ENCODE data around the gene CXCL1.
"Not testable (repeated sequence)": the region's sequence is repeated elsewhere in the genome, so short reads cannot be mapped to it uniquely, and the experiment has no call there.

Gene CXCL1

GRCh38 chr4:73871511-73872310, 2.5 kb downstream of the CXCL1 start:
- in situ Hi-C loops (cut with HindIII; ENCODE audit: low sequenced_read_pairs) = no loop called here

DNA sequence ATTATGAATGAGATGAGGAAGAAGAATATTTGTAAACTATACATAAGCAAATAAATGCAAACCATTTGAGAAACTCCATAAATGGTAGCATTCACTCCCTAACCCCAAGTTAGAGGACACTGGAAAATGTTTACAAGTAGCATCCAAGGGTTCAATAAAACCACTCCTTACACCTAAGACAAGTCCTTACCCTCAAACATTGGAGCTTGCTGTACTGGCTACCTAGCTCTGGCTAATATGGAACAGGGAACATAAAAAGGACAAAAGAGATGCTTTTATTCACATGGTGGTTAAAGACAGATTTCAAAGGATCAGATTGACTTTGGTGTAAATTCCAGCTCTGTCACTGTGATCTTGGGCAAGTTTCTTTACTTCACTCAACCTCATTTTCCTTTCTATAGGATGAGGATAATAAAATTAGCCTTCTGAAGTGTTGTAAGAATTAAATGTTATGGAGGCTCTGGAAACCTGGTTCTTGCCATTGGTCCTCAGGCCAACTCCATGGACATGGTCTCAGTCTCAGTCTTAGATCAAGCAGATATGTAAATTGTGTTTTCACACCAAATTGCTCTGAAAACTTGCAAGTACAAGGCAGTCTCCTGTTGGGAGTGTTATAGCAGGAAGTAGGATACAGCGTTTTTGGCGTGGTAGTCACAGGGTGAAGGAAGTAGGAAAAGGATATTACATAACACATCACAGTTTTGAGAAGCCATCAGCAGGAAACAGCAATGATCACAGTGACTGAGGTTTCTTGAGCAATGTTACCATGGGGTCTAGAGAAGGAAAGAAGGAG, 3.3 kb downstream of the CXCL1 start:
- in situ Hi-C loops (cut with HindIII; ENCODE audit: low sequenced_read_pairs) = no loop called here

DNA sequence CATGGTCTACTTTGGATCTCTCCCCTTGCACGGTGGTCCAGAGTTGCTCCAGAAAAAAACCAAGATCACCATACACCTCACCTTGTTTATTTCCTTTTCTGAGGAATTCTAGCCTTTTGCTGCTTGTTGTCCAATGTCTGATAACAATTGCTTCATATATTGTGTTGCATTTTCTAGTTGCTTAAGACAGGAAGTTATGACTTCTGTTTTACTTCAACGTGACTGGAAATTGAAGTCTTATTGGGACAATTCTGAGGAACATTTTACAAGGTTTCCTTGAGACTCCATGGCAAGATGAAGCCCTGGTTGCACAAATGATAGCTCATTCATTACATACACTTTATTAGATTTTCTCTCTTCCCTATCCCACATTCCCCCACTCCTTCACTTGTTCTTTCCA, 5.2 kb downstream of the CXCL1 start:
- in situ Hi-C loops (cut with HindIII; ENCODE audit: low sequenced_read_pairs) = no loop called here

GRCh38 chr4:73875401-73875800, 6.2 kb downstream of the CXCL1 start:
- in situ Hi-C loops (cut with HindIII; ENCODE audit: low sequenced_read_pairs) = no loop called here

DNA sequence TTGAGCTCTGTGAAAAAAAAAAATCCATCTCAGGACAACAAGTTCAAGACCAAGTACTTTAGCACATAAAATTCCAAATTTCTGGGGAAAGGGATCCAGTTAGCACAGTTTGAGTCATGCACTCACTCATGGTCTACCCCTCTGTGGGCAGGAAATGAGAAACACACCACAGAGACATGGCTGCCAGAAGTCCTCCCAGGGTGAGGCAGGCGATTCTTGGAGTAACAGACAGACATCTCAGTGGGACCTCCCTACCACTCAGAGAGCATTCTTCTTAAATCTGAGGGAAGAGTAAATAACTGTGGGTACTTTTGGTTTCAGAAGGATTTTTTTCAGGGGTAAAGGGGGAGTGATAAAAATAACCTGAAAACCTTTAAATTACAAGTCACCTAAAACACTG, 14.1 kb downstream of the CXCL1 start:
- in situ Hi-C loops (cut with HindIII; ENCODE audit: low sequenced_read_pairs) = no loop called here

DNA sequence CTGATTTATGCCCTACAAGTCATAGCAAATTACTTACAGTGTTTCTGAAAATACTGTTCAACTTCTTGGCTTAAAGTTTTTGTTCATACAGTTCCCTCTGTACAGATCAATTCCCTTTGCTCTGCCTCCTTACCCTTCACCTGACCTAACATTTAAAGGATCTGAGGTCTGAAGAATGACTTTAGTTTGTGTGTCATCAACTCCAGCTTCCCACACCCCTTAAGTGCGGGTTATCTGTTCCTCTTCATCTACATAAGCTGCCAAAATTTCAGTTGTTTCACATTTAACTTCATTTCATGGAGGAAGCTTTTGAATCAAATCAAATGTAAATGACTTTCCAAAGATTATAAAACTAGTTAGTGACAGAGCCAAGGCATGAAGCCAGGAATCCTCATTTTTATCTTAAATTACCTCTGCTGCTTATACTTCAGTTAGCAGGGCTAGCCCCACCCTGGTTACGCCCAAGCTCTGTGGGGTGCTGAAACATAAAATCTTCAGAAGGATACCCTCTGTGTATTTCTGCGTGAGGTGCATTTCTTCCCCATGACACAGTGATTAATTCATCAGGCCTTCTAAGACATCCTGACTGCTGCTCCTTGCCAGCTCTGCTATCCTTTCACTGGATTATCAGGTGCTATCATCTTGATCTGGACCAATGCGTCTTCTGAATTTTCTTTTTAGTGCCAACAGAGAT, 16.5 kb downstream of the CXCL1 start:
- in situ Hi-C loops (cut with HindIII; ENCODE audit: low sequenced_read_pairs) = no loop called here

DNA sequence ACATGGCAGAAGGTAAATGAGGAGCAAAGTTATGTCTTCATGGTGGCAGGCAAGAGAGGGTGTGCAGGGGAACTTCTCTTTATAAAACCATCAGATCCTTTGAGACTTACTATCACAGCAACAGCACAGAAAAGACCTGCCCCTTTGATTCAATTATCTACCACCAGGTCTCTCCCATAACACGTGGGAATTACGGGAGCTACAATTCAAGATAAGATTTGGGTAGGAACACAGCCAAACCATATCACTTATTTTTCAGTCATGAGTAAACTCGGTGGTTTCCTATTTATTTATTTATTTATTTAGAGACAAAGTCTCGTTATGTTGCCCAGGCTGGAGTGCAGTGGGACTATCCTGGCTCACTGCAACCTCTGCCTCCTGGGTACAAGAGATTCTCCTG, 22.1 kb downstream of the CXCL1 start:
- in situ Hi-C loops (cut with HindIII; ENCODE audit: low sequenced_read_pairs) = no loop called here

- in situ Hi-C loops (cut with HindIII; ENCODE audit: low sequenced_read_pairs) = no loop called here
These were observed 22.7 kb downstream of the CXCL1 start for GRCh38 chr4:73891739-73892405.

DNA sequence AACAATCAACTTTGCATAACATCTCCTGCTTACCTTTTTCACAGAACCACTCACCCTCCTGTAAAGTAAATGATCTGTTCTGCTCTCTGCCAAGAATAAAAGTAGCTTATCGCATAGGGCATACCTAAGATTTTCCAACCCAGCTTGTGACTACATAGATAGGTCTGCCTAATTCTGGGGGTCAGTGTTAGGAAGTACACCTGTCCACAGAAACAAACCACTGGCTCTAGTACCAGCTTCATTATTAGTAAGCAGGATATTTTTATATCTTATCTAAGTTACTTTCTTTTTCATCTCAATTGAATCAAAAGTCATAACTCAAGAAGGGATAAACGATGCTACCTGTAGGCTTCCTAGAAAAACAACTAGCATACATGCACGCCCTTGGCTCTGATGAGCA, 23.8 kb downstream of the CXCL1 start:
- in situ Hi-C loops (cut with HindIII; ENCODE audit: low sequenced_read_pairs) = no loop called here

GRCh38 chr4:73894001-73894400, 24.8 kb downstream of the CXCL1 start:
- in situ Hi-C loops (cut with HindIII; ENCODE audit: low sequenced_read_pairs) = no loop called here

GRCh38 chr4:73895201-73896175, 26.3 kb downstream of the CXCL1 start:
- in situ Hi-C loops (cut with HindIII; ENCODE audit: low sequenced_read_pairs) = no loop called here

DNA sequence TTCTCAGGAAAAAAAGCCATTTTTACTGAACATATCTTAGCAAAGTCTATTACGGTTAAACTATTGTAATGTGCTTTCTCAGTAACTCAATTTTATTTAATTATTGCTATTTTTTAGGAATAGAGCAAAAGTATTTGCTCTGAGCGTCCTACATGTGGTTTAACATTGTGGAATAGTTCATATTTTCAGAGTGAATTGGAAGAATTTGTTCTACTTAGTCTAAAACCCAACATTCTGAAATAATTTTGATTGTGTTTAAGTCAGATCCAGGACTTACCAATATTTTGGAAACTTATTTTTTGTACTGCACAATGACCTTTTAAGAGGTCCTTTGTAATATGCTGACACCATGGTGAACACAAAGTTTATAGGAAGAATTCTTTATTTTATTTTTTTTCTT, 27.2 kb downstream of the CXCL1 start:
- in situ Hi-C loops (cut with HindIII; ENCODE audit: low sequenced_read_pairs) = no loop called here

DNA sequence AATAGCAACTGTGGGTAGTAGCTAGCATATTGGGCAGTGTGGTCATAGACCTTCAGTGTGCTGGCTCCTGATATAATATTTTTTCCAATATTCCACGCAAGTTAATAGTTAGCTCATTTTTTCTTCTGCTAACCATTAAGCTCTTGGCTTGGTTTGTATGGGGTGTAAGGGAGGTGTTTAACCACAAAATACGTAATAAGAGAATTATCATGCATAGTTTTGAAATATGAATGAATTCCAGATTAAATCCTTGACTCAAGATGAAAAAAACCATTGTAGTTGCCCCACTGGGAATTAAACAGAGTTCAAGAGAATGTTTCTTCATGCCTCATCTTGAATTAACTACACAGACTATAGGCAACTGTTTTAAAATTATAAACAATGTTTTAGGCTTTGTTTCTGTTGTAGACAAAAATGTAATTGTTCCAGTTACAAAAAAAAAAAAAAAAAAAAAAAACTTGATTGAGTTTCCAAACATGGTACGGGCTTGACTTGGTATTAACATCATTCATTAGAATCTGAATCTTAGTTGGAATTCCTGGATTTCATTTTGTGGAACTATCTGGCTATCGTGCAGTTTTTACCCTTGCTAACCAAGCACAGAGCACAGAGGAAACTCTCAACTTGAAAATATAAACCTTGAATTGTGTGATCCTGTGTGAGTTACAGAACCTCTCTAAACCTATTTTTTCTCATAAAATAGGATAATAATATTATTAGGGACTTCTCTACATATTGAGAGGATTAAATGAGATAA, 28.4 kb downstream of the CXCL1 start:
- in situ Hi-C loops (cut with HindIII; ENCODE audit: low sequenced_read_pairs) = no loop called here

DNA sequence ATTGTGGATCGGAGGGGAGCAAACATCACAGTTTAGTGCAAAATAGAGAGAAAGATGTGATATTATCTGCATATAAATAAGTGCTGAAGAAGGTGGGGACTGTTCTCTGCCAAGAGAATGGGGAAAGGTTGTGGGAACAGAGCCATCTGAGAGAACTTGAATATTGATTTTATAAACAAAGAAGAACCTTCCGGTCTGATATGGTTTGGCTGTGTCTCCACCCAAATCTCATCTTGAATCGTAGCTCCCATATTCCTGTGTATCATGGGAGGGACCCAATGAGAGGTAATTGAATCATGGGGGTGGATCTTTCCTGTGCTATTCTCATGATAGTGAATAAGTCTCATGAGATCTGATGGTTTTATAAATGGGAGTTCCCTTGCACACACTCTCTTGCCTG, 30.1 kb downstream of the CXCL1 start:
- in situ Hi-C loops (cut with HindIII; ENCODE audit: low sequenced_read_pairs) = not testable (repeated sequence)

DNA sequence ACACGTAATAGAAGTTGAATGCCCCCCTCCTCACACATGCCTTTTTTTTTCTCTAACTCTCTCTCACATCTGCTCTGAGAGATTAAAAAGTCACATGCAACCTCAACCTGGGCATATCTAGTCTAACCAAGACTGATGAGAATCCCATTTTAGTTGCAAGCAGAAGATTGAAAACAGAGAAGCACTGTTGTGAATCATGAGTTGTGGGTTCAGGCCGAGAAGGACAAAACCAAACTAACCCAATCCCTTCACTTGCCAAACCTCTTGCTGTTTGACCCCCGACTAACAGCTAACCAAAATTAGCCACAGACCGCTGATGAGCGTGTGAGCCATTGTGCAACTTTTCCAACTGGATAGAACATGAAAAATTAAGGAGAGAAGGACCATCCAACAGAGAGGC, 31.8 kb downstream of the CXCL1 start:
- in situ Hi-C loops (cut with HindIII; ENCODE audit: low sequenced_read_pairs) = no loop called here

GRCh38 chr4:73902038-73902637, 32.9 kb downstream of the CXCL1 start:
- in situ Hi-C loops (cut with HindIII; ENCODE audit: low sequenced_read_pairs) = no loop called here

- in situ Hi-C loops (cut with HindIII; ENCODE audit: low sequenced_read_pairs) = no loop called here
These were observed 33.8 kb downstream of the CXCL1 start for GRCh38 chr4:73902817-73903547.

- in situ Hi-C loops (cut with HindIII; ENCODE audit: low sequenced_read_pairs) = no loop called here
These were observed 35.3 kb downstream of the CXCL1 start for GRCh38 chr4:73904491-73904890.

Measured in endothelial cell of hepatic sinusoid (primary cell).